Measurements from ENCODE around the gene TMEM132A.
A peak's percentile ranks its signal among the peaks of the same experiment; 100 is the strongest.
"Not testable (repeated sequence)": the region's sequence is repeated elsewhere in the genome, so short reads cannot be mapped to it uniquely, and the experiment has no call there.

TMEM132A gene

DNA sequence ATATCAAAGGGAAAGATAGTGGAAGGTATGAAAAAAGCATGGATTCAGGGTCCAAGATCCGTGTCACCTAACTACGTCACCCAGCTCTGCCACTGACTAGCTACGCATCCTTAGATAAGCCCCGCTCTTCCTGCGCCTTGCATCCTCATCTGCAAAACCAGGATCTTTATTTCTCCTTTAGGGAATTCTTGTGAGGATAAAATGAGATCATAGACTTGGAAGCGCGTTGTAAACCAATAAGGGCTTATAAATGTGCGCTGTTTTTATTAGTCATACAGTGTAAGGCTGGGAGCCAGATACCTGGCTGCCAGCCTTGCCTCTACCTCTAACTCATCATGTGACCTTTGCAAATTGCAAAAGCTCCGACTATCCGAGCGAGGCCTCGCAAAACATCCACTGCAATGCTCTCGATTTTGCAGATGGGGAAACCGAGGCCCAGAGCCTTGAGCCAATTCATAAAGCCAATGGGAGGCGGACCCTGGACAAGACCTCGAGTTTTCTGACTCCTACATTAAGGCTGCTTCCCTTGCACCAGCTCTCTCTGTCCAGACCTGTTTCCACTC lies 18.6 kb upstream of the TMEM132A start:
- peak in 3 of 56 donors; percentile 30 to 59 (median 52) for DNase-seq

DNA sequence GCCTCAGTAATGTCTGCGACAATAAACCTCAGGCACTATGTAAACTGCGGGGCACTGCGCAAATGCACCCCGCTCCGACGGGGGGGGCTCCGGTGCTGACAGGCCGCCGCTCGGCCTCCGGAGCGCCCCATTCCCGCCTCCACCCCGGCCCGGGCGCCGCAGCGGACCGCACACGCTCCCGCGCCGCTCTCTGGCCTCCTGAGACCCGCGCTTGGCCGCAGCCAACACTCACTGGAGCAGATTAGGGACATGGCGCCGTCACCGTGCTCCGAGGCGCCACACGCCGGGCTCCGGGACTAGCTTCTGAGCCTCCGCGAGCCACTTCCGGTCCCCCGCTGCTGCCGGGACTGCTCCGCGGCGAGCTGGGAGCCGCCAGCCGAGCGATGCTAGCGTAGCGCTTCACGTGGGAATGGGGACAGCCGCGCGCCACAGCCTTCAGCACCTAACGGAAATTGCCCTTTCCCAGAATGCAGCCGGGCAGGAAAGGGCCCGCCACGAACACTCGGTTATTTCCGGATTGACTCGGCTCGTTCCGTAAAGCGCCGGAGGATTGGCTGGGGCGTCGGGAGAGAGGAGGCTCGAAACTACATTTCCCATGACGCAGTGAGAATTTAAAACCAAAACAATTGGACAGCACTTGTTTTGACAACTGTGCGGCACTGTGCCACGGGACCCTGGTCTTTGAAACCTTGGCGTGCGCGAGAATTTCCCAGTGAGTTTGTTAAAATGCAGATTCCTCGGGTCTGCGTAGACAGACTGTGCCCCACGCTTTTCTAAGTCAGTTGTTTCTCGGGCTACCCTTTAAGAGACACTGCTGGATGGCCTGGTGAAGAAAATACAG lies 17.9 kb upstream of the TMEM132A start, which contains the start of gene PRPF19:
TSS of gene PRPF19 (minus strand) at position 454 of the 841 bp plus-strand sequence. CDS start at position 251, 203 bp downstream.
- DNase-seq, result peak; percentile 46 to 98 (median 94)

DNA sequence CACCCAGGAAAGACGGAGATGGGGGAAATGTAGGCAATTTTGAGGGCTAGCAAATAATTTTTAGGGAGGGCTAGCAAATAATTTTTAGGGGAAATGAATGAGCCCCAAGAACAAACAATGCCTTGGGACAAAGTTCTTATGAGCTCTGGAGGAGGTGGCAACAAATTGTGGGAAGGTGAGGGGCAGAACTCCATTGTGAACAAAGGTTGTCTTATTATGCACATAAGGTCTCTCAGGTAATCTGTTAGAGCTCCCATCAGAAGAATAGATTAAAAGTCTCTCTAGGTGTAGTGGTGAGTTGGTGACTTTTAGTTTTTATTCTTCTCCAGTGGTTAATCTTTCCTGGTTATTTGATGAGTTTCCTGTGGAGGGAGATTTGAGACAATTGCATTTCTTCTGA lies 15.5 kb upstream of the TMEM132A start:
- no peak for DNase-seq

DNA sequence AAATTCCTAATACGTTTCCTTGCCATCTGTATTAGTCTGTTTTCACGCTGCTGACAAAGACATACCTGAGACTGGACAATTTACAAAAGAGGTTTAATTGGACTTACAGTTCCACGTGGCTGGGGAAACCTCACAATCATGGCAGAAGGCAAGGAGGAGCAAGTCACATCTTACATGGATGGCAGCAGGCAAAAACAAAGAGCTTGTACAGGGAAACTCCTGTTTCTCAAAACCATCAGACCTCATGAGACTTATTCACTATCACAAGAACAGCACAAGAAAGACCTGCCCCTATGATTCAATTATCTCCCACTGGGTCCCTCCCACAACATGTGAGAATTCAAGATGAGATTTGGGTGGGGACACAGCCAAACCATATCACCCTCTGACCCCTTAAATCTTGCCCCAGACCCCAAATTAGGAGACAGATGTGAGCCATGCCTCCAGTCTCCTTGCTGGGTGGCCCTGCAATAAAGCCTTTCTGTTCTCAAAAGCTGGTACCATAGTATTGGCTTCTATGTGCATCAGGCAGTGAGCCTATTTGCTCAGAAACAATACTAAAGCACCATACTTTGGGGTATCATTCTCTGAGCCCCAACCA lies 14.5 kb upstream of the TMEM132A start:
- DNase-seq, result not testable (repeated sequence)

DNA sequence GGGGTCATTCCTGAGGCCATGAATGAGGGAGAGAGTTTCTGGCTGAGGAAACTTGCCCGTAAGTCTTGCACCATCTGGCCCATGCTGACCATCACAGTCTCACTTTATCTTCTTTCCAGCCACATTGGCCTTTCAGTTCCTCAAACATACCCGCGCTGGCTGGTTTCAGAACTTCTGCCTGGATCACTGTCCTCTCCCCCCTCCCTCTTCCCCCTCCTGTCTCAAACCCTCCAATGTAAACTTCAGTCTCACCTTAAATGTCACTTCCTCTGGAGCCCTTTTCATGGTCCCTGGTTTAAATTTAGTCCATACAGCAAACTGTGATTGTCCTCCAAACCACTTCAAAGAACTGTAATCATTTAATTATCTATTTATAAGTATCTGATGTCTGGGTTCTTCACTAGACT lies 14.0 kb upstream of the TMEM132A start:
- peak in 6 of 56 donors; percentile 12 to 38 (median 22) for DNase-seq

DNA sequence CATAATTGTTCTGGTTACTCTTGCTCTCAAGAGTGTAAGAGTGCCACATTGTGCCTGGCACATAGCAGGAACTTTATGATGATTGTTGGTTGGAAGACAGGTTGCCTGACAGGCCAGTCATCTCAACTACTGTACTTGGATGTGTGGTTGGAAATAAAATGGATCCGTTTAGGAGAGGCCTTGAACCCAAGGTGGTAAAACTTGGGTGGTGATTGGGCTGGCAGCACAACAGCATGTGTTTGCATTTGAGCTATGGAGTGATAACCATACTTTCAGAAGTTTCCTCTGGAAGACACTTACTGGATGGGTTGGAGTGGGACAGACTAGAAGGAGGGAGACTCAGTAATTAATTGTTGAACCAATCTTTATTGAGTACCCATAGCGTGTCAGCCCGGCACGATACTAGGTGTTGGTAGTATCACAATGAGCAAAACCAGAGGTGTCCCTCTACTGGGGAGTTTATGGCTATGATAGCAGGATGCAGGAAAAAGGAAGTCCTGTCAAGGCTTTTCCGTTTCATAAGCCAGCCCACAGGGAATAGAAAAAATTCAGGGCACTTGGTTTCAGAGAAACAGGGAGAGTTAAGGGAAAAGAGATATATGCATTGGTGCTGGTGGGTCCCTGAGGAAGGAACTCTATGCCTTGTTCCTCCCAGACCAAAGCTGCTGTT lies 13.4 kb upstream of the TMEM132A start:
- DNase-seq, result no peak

DNA sequence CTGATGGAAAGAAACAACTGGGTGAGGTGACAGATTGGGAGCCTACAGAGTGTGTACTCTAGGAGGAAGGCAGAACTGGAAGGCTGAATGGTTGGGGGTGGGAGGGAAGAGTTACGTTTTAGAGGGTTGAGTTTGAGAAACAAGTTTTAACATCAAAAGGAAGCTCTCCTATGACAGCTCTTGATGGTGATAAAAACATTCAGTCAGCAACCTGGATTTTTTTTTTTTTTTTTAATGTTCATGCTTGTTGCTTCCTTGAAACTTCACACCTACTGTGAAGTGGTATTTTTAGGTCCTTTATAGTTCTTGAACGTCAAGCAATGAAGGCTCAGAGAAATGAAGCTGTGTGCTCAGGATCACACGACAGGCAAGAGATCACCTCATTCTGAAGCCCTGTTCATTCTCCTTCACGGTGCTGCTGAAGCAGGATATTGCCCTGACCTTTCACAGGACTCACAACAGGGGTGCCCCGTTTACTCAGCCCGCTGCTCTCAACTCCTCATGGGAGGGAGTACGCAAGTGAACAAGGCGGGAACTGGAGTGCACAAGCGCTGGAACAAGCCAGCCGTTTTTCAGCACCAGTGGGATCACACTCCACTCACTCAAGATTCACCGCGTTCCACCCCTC lies 11.9 kb upstream of the TMEM132A start:
- peak in 6 of 56 donors; percentile 9 to 52 (median 29) for DNase-seq

DNA sequence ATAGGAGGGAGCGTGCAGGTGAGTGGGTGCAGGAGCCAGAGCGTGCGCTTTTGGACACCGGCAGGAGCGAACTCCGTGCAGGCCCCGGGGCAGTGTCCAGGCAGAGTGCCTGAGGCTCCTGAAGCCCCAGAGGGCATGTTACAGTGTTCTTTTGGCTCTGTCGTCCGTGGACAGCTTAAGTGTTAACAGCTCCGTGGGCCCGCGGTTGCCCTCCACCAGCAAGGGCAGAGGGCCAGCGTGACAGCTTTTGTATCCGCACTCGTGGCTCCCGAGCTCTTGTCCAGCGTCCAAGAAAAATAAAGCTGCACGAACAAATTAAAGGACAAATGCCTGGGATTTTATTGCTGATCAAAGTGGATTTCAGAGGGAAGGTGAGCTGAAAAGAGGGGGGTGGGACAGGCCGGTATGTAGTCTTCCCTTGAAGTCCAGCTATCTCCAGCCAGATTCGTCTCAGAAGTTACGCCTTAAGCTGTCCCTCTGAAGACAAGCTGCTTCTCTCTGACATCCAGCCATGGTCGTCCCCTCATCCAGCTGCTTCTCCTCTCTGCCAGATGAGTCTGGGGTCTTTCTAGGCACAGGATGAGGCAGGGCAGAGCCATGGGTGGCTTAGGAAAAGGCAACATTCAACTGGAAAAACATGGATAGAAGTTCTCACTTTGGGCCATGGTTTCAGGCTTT lies 11.3 kb upstream of the TMEM132A start:
- no peak for DNase-seq

DNA sequence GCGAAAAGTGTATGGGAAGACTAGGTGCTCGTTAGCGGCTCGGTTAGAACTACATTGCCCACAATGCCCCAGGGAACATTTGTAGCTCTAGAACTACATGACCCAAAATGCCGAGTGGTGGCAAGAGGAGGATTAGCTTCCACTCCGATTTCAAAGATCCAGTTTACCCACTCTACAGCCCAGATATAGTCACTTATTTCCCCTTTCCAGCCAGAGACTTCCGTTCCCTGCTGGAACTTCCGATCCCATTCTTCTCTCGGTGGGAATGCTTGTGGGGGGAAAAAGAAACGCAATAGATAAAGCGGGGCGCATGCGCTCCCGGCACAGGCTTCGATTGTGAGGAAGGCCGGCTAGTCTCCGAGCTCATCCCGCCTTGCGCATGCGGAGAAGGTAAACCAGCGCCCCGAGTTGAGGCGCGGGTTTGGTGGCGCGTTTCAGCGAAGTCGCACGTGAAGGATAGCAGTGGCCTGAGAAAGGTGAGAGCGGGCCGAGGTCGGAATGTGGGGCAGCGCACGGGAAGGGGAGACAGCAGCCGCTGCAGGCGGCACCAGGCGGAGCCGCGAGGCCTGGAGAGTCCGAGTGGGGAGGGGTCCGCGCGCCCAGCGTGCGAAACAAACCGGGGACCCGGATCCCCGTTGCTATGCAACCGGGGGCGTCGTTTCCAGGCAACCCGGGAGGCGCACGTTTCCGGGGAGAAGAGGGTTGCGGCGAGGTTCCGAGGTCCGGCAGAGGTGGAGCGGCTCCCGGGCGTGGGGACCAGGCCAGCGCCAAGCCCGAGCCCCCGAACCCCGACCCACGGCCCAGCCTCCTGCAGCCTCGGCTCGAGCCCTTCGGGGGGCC lies 10.2 kb upstream of the TMEM132A start, which contains the start of gene TMEM109:
TSS of gene TMEM109 (plus strand) at position 366 of the 840 bp plus-strand sequence. CDS start 5,536 bp downstream, outside the sequence.
- peak in 55 of 56 donors; percentile 48 to 94 (median 87) for DNase-seq

DNA sequence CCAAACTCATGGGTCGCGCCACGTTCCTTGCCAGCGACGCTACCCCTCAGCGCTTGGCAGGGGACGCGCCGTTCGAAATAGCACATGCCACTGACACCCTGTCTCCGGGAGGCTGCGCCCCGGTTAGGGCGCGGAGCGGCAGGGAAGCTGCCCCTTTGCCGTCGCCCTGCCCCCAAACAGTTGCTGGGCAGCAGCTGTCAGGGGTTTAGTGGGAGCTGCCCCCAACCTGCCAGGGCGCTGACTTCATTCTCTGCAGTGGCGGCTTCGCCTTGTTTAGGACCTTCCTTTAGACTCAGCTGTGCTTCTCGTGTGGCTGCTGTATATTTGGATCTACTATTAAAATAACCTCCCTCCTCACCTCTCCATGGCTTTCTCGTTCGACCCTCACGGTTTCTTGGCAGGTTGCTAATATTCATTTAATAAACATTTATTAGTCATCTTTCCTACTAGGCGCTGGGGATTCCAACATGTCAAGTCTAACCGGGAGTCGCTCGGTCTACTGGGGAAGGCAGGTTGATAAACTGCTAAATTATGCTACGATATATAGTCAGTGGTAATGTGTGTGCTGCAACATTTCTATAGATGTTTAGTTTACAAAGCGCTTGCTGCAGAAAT lies 9.5 kb upstream of the TMEM132A start:
- DNase-seq, result peak in 18 of 56 donors; percentile 38 to 71 (median 59)

DNA sequence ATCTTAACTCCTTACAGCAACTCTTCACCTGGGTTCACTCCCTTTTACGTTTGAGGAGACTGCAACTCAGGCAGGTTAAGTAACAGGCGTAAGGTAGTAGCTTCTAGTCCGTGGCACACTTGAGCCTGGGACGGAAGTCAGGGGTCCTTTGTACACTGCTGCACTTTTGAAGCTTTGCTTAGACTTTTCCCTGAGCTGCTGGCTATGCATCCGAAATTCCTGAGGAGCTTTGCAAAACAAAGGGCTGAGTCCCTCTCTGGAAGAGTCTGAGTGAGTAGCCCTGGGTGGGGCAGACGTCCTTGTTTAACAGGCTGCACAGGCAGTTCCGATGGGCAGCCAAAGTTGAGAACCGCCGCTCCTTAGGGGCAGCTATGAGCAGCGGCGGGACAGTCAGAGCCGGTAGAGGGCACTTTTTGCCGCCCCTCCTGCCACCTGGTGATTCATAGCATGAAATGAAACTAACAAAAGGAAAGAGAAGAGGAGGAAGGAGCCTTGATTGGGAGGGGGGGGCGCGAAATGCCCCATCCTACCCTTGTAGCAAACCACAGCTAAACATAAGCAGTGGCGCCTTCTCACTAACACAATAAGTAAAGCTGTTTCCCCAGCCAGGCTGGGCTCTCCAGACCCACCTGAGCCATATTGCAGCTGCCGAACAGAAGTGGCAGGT lies 8.9 kb upstream of the TMEM132A start:
- peak in 23 of 56 donors; percentile 8 to 58 (median 28) for DNase-seq

DNA sequence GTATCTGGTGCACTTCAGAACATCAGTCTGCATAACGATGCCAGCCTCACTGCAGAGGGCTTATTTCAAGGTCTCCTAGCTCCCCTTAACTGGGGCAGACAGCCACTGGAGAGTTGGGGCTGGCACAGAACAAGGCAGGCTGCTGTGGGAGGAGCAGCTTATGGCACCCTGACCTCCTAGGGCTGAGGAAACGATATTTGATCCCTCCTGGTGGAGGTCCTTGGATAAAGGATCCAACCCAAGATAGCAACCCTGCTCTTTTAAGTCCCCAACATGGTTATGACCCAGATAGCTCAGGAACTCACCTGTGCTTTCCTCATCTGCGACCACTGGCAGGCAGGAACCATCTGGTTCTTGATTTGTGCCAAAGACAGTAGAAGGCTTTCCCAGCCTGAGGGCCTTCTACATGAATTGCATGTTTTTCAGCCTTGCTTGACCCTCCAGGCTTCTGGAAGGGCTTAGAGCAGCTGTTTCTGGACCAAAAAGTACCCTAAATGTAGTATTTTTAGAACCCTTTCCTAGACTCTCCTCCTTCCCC lies 7.5 kb upstream of the TMEM132A start:
- DNase-seq, result no peak

DNA sequence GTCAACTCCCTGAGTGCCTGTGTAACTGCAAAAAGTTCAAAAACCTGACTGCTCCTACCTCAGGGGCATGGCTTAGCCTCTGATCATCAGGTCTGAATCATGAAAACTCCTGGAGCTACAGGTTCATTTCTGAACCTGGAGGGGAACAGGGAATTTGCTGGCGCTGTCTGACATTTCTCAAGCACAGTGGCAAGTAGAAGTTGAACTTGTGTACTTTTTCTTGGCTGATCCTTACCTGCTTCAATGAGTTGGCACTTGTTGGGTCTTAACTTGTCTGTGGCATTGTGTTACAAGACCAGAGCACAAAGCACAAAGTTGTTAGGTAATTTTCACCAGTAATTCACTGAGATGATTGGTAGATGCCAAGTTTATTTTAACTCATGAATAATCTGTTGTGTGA lies 7.0 kb upstream of the TMEM132A start:
- no peak for DNase-seq

DNA sequence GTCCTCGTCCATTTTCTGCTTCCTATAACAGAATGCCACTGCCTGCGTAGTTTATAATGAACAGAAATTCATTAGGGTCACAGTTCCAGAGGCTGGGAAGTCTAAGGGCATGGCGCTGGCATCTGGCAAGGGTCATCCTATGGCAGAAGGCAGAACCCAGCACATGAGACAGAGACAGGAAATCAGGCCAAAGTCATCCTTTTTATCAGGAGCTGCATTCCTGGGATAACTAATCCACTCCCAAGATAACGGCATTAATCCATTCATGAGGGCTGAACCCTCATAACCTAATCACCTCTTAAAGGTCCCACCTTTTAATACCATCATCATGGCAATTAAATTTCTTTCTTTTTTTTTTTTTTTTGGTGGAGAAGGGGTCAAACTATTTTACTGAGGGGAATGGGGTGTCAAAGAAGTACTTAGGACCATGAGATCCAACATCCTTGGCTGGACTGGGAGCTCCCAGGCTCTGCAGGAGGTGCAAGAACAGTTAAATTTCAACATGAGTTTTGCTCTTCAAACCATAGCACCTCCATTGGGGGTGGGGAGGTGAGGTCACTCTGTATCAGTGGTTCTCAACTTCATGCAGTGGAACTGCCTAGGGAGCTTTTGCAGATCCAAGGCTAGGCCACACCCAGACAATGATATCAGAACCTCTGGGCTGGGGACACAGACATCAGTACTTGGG lies 5.9 kb upstream of the TMEM132A start:
- no peak for DNase-seq

DNA sequence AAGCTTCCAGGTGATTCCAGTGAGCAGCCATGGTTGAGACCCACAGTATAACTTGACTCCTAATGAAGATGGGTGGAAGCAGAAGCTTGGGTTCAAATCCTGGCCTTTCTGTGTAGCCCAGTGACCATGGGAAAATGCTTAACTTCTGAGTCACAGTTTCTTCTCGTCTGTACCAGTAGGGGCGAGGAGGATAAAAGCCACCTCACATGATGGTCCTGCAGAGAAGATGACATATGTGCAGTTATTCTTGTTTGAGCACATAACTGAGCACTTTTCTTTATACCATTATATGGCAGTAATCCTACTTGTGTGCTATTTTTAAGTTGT lies 5.4 kb upstream of the TMEM132A start:
- DNase-seq, result no peak

DNA sequence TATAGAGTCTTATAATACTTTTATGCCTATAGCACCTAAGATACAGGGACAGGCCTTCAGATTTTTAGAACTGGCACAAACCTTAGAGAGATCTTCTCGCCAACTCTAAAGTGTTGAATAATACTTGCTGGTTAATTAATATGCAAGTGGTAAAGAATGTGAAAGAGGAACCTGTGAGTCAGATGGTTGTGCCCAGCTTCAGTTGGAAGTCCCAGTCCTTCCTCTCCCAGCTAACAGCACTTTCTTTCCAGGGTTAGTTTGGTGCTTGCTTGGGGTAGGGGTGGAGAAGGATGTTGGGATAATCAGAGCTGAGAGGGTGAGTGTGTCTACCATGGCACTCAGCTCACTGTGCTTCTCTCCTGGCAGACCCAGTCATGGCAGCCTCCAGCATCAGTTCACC lies 4.9 kb upstream of the TMEM132A start:
- DNase-seq, result no peak

DNA sequence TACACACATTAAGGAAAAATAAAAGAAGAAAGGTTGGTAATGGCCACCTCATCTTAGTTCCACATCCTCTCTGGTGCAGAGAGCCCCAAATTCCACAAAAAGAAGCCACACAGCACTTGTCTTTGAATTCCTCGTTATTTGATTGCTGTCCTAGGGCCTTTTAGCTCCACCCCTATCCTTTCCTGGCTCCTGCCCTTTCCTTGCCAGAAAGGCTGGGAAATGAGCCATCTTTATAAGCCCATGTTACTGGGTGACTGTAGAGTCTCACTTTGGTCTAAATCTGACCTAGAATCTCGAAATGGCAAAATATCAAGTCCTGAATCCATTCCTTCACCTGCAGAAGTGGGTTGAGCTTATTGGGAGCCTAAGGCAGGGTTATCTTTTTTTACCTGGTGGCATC lies 4.3 kb upstream of the TMEM132A start:
- DNase-seq, result no peak

DNA sequence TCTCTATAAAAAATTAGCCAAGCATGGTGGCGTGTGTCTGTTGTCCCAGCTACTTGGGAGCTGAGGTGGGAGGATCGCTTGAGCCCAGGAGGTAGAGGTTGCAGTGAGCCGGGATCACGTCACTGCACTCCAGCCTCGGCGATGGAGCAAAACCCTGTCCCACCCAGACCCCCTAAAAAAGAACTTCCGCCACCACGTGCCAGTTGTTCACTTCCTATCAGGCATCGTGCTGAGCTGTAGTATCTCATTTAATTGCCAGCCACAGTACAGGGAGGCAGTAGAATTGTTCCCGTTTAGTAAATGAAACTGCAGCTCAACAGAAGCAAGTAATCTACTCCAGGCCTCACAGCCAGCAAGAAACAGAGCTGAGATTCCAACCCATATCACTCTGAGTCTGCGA lies 3.0 kb upstream of the TMEM132A start:
- DNase-seq, result no peak
